SH-SY5Y (cell line): ENCODE measurements around the gene DCANP1.

Experiments used
- GATA2 ChIP-seq: IDR thresholded peaks from 2 replicates; pipeline ENCODE4 v1.6.1; 2011; ENCODE audit warnings: mild to moderate bottlenecking, low read depth, low read length
- GATA3 ChIP-seq: IDR thresholded peaks from 2 replicates; pipeline ENCODE4 v1.6.1; 2011; ENCODE audit warnings: low read depth, mild to moderate bottlenecking, low read length, moderate library complexity

DCANP1 gene, protein sequence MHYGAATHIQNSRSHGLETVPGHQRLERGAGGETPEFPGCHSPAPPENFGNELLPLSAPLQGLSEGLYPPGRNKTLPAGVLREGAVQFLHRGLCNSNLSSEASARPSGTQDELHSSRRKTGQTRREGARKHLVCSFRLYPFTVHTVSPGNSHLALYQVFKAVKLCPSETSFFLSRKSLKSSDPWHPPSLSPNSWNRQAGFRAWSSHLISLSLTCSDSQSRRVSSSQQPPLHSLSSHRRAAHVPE

GRCh38 chr5:135447298-135447929, at the start of gene DCANP1:
TSS of gene DCANP1 (minus strand) at chr5:135447348. CDS start at chr5:135447108, 240 bp downstream.
- TF ChIP-seq GATA3 = no peak

DNA sequence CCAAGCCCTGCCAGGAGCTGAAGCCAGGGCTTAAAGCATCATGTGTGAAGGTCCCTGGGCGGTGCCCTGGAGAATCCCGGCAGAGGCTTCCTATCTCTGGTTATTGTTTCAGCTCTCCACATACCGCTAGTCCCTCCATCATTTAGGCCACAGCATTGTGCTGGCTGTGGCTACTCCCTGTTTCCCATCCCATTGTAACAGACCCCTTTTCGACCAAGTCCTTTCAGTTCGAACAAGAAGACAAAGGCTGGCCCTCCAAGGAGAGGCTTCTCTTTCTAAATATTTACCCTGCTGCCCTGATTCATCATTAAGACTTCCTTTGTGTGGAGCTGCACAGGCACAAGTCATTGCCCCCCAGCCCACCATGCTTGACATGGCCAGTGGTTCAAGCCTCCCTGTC, 47.0 kb upstream of the DCANP1 start:
- TF ChIP-seq GATA2 = no peak
- TF ChIP-seq GATA3 = no peak

DNA sequence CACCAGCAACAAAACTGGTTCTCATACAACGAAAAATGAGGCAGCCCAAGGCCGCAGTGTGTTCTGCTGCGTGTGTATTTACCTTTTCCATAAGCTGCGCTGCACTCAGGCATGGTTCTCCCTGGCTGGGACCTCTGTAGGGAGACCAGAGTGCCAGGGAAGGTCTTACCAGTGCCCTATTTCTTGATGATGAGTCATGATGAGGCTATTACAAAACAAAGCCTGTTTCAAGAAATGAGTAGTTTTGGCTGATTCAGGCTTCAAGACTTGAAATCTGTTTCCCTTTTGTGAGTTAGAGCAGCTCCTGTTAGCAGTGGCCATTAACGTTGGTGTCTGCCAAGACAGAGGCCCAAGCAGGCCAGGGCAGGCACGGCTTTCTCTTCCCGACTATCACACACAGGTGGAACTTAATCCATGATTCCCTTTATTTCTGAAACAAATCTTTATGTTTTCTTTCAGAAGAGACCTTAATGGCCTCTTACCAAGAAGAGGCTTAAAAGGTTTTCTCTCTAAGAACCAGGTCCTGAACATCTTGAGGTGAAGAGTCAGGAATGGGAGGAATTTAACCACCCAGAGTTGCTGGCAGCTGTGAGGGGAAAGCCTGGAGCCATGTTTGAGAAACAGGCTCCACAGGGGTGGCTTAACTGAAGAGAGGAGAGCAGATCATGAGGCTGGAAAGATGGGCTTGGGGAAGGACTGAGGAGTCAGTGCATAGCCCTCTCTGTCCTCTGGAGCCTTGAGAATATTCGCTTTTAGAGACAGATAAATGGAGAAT, 46.4 kb upstream of the DCANP1 start:
- no peak for TF ChIP-seq GATA2
- no peak for TF ChIP-seq GATA3

DNA sequence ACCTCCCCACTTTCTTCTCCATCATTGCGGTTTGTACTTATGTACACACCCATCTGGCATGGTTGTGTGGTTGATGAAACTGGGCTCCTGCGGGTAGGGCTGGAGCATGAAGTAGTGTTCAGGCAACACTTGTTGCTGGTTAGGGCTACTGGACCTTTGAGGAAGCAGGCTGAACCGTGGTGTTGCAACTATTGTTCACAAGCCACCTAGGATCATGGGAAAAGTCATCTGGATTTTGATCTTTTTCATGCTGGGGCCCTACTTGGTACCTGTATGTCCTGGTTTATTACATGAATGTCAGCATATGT, 45.1 kb upstream of the DCANP1 start:
- no peak for TF ChIP-seq GATA2
- no peak for TF ChIP-seq GATA3

GRCh38 chr5:135491552-135492318, 44.6 kb upstream of the DCANP1 start:
- TF ChIP-seq GATA3 = no peak
- peak; percentile 95 for TF ChIP-seq GATA2

DNA sequence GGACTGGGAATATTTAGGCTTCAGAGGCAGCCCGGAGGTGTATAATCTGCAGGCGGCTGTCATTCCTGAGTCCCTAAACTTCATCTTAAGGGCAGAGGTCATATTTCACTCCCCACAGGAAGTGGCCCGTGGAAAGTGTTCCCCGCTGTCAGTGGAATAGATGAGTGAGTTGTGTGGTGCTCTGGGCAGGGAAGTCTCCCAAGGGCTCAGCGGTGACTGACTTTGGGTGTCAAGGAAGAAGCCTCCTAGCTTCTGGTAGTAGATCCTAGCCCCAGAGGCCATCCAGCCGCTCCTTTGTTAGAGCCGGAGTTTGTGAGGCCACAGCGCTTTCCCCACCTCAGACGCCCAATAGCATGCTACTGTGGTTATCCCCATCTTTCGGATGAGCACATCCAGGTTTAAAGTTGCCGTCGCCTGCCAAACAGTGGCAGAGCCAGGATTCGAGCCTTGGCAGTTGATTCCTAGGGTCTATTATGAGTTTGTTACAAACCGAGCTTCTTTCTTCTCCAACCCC, 43.9 kb upstream of the DCANP1 start:
- no peak for TF ChIP-seq GATA3
- no peak for TF ChIP-seq GATA2

DNA sequence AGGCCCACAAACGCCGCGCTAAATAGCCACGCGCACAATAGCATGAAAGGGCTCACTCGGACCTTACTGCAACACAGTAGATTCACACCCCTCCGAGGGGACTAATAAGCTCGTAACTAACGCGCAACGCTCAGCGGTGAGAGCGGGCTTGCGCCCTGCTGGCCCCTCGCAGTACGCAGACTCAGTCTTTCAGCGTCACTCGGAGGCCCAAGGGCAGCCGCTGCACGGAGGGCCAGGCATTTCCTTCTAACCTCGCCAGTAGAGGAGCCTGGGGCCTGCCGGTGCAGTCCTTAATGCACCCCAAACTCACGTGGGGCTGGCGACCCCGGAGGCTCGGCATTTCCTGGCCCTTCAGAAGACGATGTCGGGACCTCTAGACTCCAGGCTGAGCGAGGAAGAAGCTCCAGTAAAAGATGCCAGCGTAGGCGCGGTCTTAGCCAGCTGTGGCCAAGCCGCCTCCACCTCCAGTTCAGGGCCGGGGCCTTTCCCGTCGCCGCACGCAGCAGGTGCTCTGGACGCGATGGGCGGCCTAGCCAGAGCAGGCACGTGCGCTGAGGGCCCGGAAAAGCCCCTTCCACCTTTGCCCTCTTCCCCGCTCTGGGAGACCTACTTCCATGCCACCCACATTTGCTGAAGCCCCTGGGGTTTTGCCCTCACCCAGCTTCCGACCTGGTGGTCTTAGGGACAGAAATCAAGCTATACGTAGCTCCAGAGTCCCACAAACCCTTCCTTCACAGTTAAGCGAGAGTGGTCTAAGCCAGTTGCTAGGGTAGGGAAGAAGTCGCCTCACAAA, 43.3 kb upstream of the DCANP1 start:
- TF ChIP-seq GATA3 (no peak), GATA2 (no peak)

DNA sequence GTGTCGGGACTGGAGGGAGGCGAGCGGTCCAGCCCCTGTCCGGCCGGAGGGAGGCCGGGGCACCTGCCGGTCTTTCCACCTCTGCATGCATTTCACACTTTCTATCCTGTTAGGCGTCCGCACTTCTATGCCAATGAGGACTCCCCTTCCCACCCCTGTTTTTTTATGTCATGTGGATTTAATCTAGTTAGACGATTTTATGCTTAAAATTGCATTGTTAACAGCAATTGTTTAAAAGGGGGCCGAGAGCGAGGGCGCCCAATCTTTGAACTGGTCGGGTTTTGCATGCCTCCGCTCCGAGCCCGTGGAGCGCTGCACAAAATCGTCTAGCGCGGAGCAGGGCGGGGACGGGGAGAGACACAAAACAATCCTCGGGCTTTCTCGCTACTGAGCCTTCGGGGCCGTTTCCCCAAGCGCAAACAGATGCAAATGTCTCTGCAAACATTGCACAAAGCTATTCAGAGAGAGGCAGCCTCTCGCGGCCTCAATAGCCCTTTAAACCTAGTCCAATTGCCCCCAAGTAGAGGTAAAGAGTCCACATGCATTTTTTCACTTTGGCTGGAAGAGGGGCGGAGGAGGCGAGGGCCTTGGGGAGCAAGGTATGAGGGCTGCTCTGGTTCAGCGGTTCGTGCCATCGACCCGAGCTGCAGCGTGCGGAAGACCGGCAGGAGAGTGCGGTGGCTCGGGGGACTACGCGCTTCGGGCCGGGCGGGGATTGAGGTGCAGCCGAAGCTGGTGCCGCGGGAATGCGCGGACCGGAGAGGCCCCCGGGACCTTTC, 42.5 kb upstream of the DCANP1 start:
- TF ChIP-seq GATA2 = no peak
- no peak for TF ChIP-seq GATA3

DNA sequence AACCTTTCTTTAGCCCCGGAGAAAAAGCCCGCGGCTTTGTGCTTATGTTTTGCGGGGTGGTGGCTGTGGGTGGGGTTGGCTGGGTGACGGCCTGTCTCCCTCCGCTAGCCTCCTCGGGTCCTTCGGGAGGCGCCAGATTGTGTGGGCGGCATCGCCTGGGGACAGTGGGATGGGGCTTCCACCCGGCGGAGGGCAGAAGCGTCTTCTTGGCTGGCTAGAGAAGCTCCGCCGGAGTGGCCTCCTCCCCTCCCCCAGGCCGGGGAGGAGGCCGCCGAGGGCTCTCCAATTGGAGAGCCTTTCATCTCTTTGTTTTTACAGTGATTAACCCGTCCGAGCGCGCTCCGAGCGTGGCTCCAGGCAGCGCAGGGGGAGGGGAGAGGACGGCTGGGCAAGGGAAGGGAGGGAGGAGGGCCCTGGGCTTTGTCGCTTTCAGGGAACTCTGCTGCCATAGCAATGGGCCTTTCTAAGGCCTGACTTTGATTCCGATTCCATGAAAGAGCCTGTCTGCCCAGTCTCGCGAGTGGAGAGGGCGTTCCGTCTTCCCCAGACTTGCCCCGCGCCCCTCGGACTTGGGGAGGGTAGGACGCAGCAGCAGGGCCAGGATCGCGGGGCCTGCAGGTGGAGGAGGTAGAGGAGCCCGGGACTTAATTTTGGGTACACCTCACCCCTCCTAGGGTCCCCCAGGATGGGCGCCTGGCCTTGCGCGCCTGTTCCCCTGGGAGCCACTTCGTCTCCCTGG, 41.7 kb upstream of the DCANP1 start:
- TF ChIP-seq GATA3 = no peak
- TF ChIP-seq GATA2 = no peak

DNA sequence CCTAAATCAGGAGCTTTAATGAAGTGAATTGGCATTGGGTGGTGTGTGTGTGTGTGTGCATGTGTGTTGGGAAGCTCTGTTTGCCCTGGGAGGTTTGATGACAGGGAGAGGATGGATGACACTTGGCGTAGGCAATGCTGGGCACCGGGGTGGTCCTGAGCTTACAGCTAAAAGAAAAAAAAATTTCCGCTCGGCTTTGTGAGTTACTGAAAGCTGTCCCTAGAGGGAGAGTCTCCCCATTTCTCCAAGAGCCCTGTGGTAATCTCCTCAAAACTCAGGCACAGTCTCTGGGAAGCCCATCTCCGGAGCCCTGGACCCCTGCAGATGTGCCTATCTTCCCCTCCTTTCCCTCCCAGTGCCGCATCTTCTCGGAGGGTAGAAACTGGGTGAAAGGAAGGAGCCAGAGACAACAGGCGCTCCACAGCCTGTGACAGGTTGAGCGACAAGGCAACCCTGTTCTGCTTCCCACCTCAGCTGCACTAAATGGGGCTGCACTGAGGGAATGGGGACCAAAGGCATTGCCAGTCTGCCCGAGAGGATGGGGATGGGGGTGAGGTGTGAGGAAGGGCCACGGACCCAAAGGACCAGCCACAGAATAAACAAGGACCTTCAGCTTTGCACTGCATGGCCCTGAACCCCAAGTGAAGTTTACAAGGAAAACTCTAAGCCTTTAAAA, 40.8 kb upstream of the DCANP1 start:
- TF ChIP-seq GATA2 = no peak
- TF ChIP-seq GATA3 = no peak

GRCh38 chr5:135487037-135487395, 39.9 kb upstream of the DCANP1 start:
- TF ChIP-seq GATA2 = no peak
- no peak for TF ChIP-seq GATA3
